B cell (primary cell): Measurements from ENCODE around the gene TDRD9. TPM values are rescaled to one million over a fixed set of nuclear protein-coding genes. Genes with fewer than 3 reads are reported as not detected.

Experiments used
- ATAC-seq: fragments of 200-7000 bp; cut with Tn5 transposase; one replicate; pipeline ENCODE4 v1.10.0; 2021; ENCODE audit warnings: low read depth, mild to moderate bottlenecking, moderate number of reproducible peaks, moderate library complexity
- CTCF ChIA-PET: fragments of 350-600 bp; sonication (Branson Sonifier 250); formaldehyde crosslinking; loops from one replicate; lab custom pipeline; 2021; ENCODE audit warnings: antibody characterized with exemption, inconsistent platforms; lab: Charles Lee
- POLR2A ChIA-PET: fragments of 350-600 bp; sonication (Branson Sonifier 250); formaldehyde crosslinking; loops from one replicate; lab custom pipeline; 2021; ENCODE audit warnings: antibody characterized with exemption; lab: Charles Lee
- DNase-seq: peaks from one replicate; pipeline ENCODE4 v3.0.0; 2013
- H2AFZ ChIP-seq: 2 replicates; pipeline ENCODE4 v1.6.1; 2012; ENCODE audit warnings: mild to moderate bottlenecking, low read depth, low read length; ENCODE audit not compliant: insufficient read depth, poor library complexity, severe bottlenecking
- H3K27ac ChIP-seq, 2 donors: 1 replicate in 1 of 2; 2 replicates in 1 of 2; pipeline ENCODE4 v1.5.1; 2012 to 2013; ENCODE audit warnings: low read length in 2 of 2, mild to moderate bottlenecking in 2 of 2, moderate library complexity in 1 of 2
- H3K27me3 ChIP-seq, 4 experiments: fragments of 200-600 bp in 1 of 4; sonication (generic) in 1 of 4; replicated peaks in 1 of 4; 1 replicate in 2 of 4; 2 replicates in 2 of 4; pipeline versions ENCODE4 v1.6.1 to v1.7.0; 2013 to 2016; ENCODE audit warnings: low read length in 3 of 4, mild to moderate bottlenecking in 2 of 4, mixed read lengths in 1 of 4, moderate library complexity in 1 of 4; ENCODE audit not compliant: insufficient read depth in 4 of 4, control insufficient read depth in 3 of 4; ENCODE audit errors: control extremely low read depth in 1 of 4
- H3K36me3 ChIP-seq, 2 experiments: replicated peaks in 1 of 2; 1 replicate in 1 of 2; 2 replicates in 1 of 2; pipeline versions ENCODE4 v1.6.1 to v1.7.1; 2013; ENCODE audit warnings: low read length in 1 of 2; ENCODE audit not compliant: insufficient read depth in 2 of 2, control insufficient read depth in 1 of 2; ENCODE audit errors: control extremely low read depth in 1 of 2, extremely low read depth in 1 of 2
- H3K4me1 ChIP-seq, 2 donors: fragments of 200-600 bp in 1 of 2; sonication (generic) in 1 of 2; 1 replicate in 1 of 2; 2 replicates in 1 of 2; pipeline versions ENCODE4 v1.5.1 to v1.6.1; 2013 to 2017; ENCODE audit warnings: low read length in 2 of 2; ENCODE audit not compliant: control insufficient read depth in 2 of 2, insufficient read depth in 2 of 2
- H3K4me2 ChIP-seq: replicated peaks from 2 replicates; pipeline ENCODE3; 2012; ENCODE audit warnings: mild to moderate bottlenecking, low read depth, low read length; ENCODE audit not compliant: poor library complexity, severe bottlenecking
- H3K4me3 ChIP-seq, 5 experiments: fragments of 200-600 bp in 1 of 5; sonication (generic) in 1 of 5; 1 replicate in 3 of 5; 2 replicates in 2 of 5; pipeline versions ENCODE4 v1.5.1 to v1.7.0; 2011 to 2016; ENCODE audit warnings: low read length in 4 of 5, mild to moderate bottlenecking in 4 of 5, low read depth in 2 of 5, control low read depth in 1 of 5, moderate library complexity in 1 of 5; ENCODE audit not compliant: insufficient read depth in 1 of 5; ENCODE audit errors: control extremely low read depth in 1 of 5, extremely low read depth in 1 of 5
- H3K79me2 ChIP-seq: fragments of 200-600 bp; sonication (generic); one replicate; pipeline ENCODE4 v1.6.0; 2016; ENCODE audit warnings: low read length; ENCODE audit not compliant: control insufficient read depth, insufficient read depth
- H3K9ac ChIP-seq: fragments of 200-600 bp; sonication (generic); 2 replicates; pipeline ENCODE4 v1.6.1; 2017; ENCODE audit warnings: mild to moderate bottlenecking, low read length, moderate library complexity
- H3K9me3 ChIP-seq, 3 donors: one replicate each; pipeline versions ENCODE4 v1.6.1 to v1.7.1; 2013; ENCODE audit warnings: low read length in 2 of 3; ENCODE audit not compliant: control insufficient read depth in 2 of 3, insufficient read depth in 1 of 3; ENCODE audit errors: control extremely low read depth in 1 of 3
- H4K20me1 ChIP-seq: 2 replicates; pipeline ENCODE4 v1.6.0; 2012; ENCODE audit warnings: mild to moderate bottlenecking, low read length; ENCODE audit not compliant: insufficient read depth, control insufficient read depth, poor library complexity, severe bottlenecking
- H3K27ac Mint-ChIP-seq: one replicate; pipeline ENCODE4 v1.8.0; 2021; ENCODE audit warnings: mixed read lengths
- H3K27me3 Mint-ChIP-seq: one replicate; pipeline ENCODE4 v1.8.0; 2021; ENCODE audit warnings: mixed read lengths
- H3K4me1 Mint-ChIP-seq: one replicate; pipeline ENCODE4 v1.8.0; 2021; ENCODE audit warnings: mixed read lengths
- H3K4me3 Mint-ChIP-seq: one replicate; pipeline ENCODE4 v1.8.0; 2021; ENCODE audit warnings: mixed read lengths
- H3K9me3 Mint-ChIP-seq: one replicate; pipeline ENCODE4 v1.8.0; 2022; ENCODE audit warnings: mixed read lengths; ENCODE audit not compliant: insufficient read depth
- CTCF ChIP-seq: fragments of 200-600 bp; IDR thresholded peaks from one replicate; pipeline ENCODE4 v1.8.0; 2022; ENCODE audit warnings: antibody characterized with exemption, mild to moderate bottlenecking
- EZH2 ChIP-seq: IDR thresholded peaks from 2 replicates; pipeline ENCODE4 v1.6.1; 2012; ENCODE audit warnings: borderline replicate concordance, low read depth, mild to moderate bottlenecking, moderate library complexity, low read length; ENCODE audit not compliant: insufficient read depth, poor library complexity, severe bottlenecking
- WGBS: methylation state at CpG from one replicate; pipeline ENCODE4 v1.1.5; 2013; ENCODE audit warnings: missing lambda C conversion rate; ENCODE audit not compliant: insufficient coverage; 5-methylcytosine and 5-hydroxymethylcytosine counted together
- intact Hi-C: fragments of 100-400 bp; cut with micrococcal nuclease; formaldehyde crosslinking; loops from one replicate; pipeline ENCODE4 v1.10.0; 2022
- polyA plus RNA-seq: library from polyadenylated mRNA; depleted of rRNA; stranded (reverse); fragments of >200 nt; gene quantifications from 2 replicates; pipeline ENCODE4 v1.2.3, GENCODE V29; 2012
- total RNA-seq, 2 donors: library from RNA; stranded (reverse); fragments of 120-200 nt in 1 of 2; gene quantifications; 1 replicate in 1 of 2; 2 replicates in 1 of 2; pipeline versions ENCODE4 v1.2.3 to v1.2.4, GENCODE V29; 2013 to 2022

Gene TDRD9
- total and polyA plus RNA-seq, 2 donors (not counting 1 experiment from before 2014, with no cell fraction given): 1.1 to 2.4 TPM

GRCh38 chr14:103925316-103925715 is 2.9 kb upstream of the TDRD9 start:
- Histone ChIP-seq H3K79me2 (peaks cover 10% of the 10 kb centered on the region), H3K9me3 (peaks cover 0 to 6% (median 0%) of the 10 kb centered on the region in 3 donors), H3K27ac (no peak overlapping the region), H2AFZ (no peak overlapping the region), H3K4me2 (no peak overlapping the region), H3K9ac (no peak overlapping the region), H3K4me1 (peaks cover 5 to 12% of the 10 kb centered on the region in 2 donors), H4K20me1 (peaks cover 10% of the 10 kb centered on the region), H3K27me3 (peaks cover 0 to 5% (median 1%) of the 10 kb centered on the region in 4 experiments), H3K36me3 (no peaks in the 10 kb centered on the region), H3K4me3 (no peak overlapping the region)
- DNase-seq (no peak), ATAC-seq (no peak)
- Mint-ChIP-seq H3K27me3 (peaks cover 4% of the 10 kb centered on the region), H3K27ac (no peak overlapping the region), H3K4me1 (peaks cover 6% of the 10 kb centered on the region), H3K4me3 (no peak overlapping the region), H3K9me3 (no peaks in the 10 kb centered on the region)
- CTCF ChIA-PET: interaction anchor here (1.4 kb wide), 1 partner anchor 25 kb away, joined by 4 read pairs; no protein-coding TSS in a partner anchor
- intact Hi-C loops: no loop called here
- POLR2A ChIA-PET: no interaction called here
- TF ChIP-seq CTCF: no peak
- no peak for TF ChIP-seq EZH2
- WGBS: 49% methylated on average over 5 of the region's 5 CpGs

GRCh38 chr14:103927566-103927965 is 690 bp upstream of the TDRD9 start:
- POLR2A ChIA-PET: no interaction called here
- no peak for TF ChIP-seq EZH2
- TF ChIP-seq CTCF: no peak
- H3K27me3 ChIP-seq: peaks cover 0 to 4% (median 1%) of the 10 kb centered on the region in 4 experiments
- H3K36me3 ChIP-seq: no peaks in the 10 kb centered on the region
- WGBS: 93% methylated on average over 13 of the region's 18 CpGs
- Mint-ChIP-seq H3K9me3 (no peaks in the 10 kb centered on the region), H3K4me1 (no peaks in the 10 kb centered on the region), H3K4me3 (no peak overlapping the region), H3K27ac (no peak overlapping the region), H3K27me3 (peaks cover 6% of the 10 kb centered on the region)
- no peaks in the 10 kb centered on the region for H4K20me1 ChIP-seq
- CTCF ChIA-PET: no interaction called here
- H3K4me3 ChIP-seq: no peak overlapping the region
- H3K79me2 ChIP-seq: no peaks in the 10 kb centered on the region
- H3K9me3 ChIP-seq: peaks cover 0 to 6% (median 0%) of the 10 kb centered on the region in 3 donors
- H3K4me2 ChIP-seq: no peak overlapping the region
- no peak overlapping the region for H3K9ac ChIP-seq
- intact Hi-C loops: no loop called here
- H2AFZ ChIP-seq: no peak overlapping the region
- no peak overlapping the region for H3K27ac ChIP-seq
- DNase-seq: no peak
- ATAC-seq: no peak
- H3K4me1 ChIP-seq: no peaks in the 10 kb centered on the region
